Measurements from ENCODE around the gene UNC5A. TPM values are rescaled to one million over a fixed set of nuclear protein-coding genes. Genes with fewer than 3 reads are reported as not detected.

Gene UNC5A
- total RNA-seq, 1 donor from 2014 or later, result not detected

DNA sequence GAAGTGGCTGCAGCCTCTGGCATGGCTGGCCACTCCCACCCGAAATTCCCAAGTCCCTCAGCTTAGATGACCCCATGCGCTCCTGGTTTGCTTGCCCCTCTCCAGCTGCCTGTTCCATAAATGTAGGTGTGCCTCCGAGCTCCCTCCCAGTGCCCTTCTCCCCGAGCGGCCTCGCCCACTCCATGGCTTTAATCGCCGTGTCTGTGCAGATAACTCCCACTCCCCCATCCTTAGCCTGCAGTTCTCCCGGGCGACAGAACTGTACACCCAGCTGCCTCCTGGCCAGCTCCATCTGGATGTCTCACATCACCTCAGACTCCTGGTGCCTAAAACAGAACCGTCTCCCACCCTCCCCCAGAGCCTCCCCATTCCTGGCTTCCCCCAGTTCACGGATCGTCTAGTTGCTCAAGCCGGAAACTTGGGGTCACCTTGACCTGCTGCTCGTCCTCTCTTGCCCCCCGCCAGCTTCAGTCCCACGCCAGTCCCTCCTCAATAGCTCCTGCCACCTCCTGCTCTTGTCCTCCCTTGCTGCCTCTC, 64.7 kb downstream of the UNC5A start:
- ATAC-seq (ENCODE audit: low read depth) (no peak), DNase-seq (no peak)
- Mint-ChIP-seq H3K9me3 (no peaks in the 10 kb centered on the region), H3K27ac (no peak overlapping the region), H3K27me3 (peaks cover 26% of the 10 kb centered on the region), H3K4me1 (peaks cover 6% of the 10 kb centered on the region), H3K4me3 (no peak overlapping the region), H3K36me3 (ENCODE audit: low read depth) (no peaks in the 10 kb centered on the region)
- CTCF ChIA-PET, result no interaction called here
- intact Hi-C loops (cut with micrococcal nuclease), result no loop called here
- POLR2A ChIA-PET, result no interaction called here
- TF ChIP-seq, protein P1, sequence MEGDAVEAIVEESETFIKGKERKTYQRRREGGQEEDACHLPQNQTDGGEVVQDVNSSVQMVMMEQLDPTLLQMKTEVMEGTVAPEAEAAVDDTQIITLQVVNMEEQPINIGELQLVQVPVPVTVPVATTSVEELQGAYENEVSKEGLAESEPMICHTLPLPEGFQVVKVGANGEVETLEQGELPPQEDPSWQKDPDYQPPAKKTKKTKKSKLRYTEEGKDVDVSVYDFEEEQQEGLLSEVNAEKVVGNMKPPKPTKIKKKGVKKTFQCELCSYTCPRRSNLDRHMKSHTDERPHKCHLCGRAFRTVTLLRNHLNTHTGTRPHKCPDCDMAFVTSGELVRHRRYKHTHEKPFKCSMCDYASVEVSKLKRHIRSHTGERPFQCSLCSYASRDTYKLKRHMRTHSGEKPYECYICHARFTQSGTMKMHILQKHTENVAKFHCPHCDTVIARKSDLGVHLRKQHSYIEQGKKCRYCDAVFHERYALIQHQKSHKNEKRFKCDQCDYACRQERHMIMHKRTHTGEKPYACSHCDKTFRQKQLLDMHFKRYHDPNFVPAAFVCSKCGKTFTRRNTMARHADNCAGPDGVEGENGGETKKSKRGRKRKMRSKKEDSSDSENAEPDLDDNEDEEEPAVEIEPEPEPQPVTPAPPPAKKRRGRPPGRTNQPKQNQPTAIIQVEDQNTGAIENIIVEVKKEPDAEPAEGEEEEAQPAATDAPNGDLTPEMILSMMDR (IDR thresholded peaks at IDR 0.05), result no peak

DNA sequence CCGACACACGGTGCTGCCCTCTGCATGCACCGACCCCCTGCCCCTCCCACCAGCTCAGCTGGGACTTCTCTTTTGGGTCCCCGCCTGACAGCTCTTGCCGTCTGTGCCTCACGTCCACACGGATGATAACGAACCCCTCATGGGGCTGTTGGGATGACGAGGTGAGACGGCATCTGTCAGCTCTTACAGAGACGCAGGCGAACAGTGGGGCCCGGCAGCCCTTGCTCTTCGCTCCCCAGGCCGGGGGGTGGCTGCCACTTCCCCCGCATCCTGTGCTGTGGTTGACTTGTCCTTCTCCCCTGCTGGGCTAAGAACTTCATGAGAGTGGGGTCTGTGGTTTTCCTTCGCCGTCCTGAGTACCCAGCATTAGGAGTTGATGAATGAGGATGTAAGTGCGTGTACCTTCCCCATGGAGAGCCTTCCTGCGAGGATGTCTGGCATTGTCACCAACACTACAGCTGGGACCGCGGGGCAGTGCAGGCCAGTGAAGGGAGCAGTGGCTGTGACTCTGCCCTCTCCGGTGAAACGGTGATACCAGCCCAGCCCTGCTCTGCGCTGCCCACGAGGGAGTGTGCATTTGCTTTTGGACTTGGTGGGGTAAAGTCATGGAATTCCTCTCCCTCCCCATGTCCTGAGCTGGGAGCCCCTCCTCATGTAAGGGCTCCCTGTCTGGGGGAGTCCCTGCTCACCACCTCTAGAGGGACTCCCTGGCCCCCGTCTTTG, 65.6 kb downstream of the UNC5A start:
- CTCF ChIA-PET, result interaction anchor here (0.6 kb wide), 1 partner anchor 10 kb away, joined by 3 read pairs; no protein-coding TSS in a partner anchor
- POLR2A ChIA-PET, result no interaction called here

GRCh38 chr5:176876506-176877431, 66.4 kb downstream of the UNC5A start:
- Mint-ChIP-seq H3K36me3 (ENCODE audit: low read depth) (no peaks in the 10 kb centered on the region), H3K9me3 (no peaks in the 10 kb centered on the region), H3K4me3 (no peak overlapping the region), H3K4me1 (peaks cover 2% of the 10 kb centered on the region), H3K27me3 (peaks cover 26% of the 10 kb centered on the region), H3K27ac (no peak overlapping the region)
- POLR2A ChIA-PET, result no interaction called here
- intact Hi-C loops (cut with micrococcal nuclease), result no loop called here
- TF ChIP-seq, protein P1 (IDR thresholded peaks at IDR 0.05), result no peak
- CTCF ChIA-PET, result no interaction called here
- no peak for DNase-seq
- ATAC-seq (ENCODE audit: low read depth), result no peak

More for the DNA sequence above, 65.6 kb downstream of the UNC5A start:
- H3K4me3 Mint-ChIP-seq, result no peak overlapping the region
- H3K4me1 Mint-ChIP-seq, result peaks cover 2% of the 10 kb centered on the region
- TF ChIP-seq, protein P1 (IDR thresholded peaks at IDR 0.05), result no peak
- ATAC-seq (ENCODE audit: low read depth), result no peak
- no peaks in the 10 kb centered on the region for H3K9me3 Mint-ChIP-seq
- H3K36me3 Mint-ChIP-seq (ENCODE audit: low read depth), result no peaks in the 10 kb centered on the region
- DNase-seq, result no peak
- intact Hi-C loops (cut with micrococcal nuclease), result no loop called here
- H3K27ac Mint-ChIP-seq, result no peak overlapping the region
- peaks cover 26% of the 10 kb centered on the region for H3K27me3 Mint-ChIP-seq

- ChIA-PET POLR2A (no interaction called here), CTCF (no interaction called here)
- TF ChIP-seq, protein P1 (IDR thresholded peaks at IDR 0.05), result no peak
- H3K27ac Mint-ChIP-seq, result no peak overlapping the region
- no peaks in the 10 kb centered on the region for H3K9me3 Mint-ChIP-seq
- H3K4me3 Mint-ChIP-seq, result no peak overlapping the region
- H3K4me1 Mint-ChIP-seq, result peaks cover 2% of the 10 kb centered on the region
- H3K36me3 Mint-ChIP-seq (ENCODE audit: low read depth), result no peaks in the 10 kb centered on the region
- ATAC-seq (ENCODE audit: low read depth) (no peak), DNase-seq (no peak)
- peaks cover 26% of the 10 kb centered on the region for H3K27me3 Mint-ChIP-seq
- intact Hi-C loops (cut with micrococcal nuclease), result no loop called here
These were observed 67.5 kb downstream of the UNC5A start for GRCh38 chr5:176877793-176878331.

- no peak for DNase-seq
- Mint-ChIP-seq H3K27me3 (peaks cover 26% of the 10 kb centered on the region), H3K4me3 (no peak overlapping the region), H3K4me1 (no peaks in the 10 kb centered on the region), H3K36me3 (ENCODE audit: low read depth) (no peaks in the 10 kb centered on the region), H3K27ac (no peak overlapping the region), H3K9me3 (no peaks in the 10 kb centered on the region)
- POLR2A ChIA-PET, result no interaction called here
- ATAC-seq (ENCODE audit: low read depth), result no peak
- intact Hi-C loops (cut with micrococcal nuclease), result no loop called here
- CTCF ChIA-PET, result no interaction called here
- TF ChIP-seq, protein P1 (IDR thresholded peaks at IDR 0.05), result no peak
These were observed 68.1 kb downstream of the UNC5A start for GRCh38 chr5:176878463-176878862.

Data from activated B cell treated with CpG ODN at 0.5 μM for 24 hours (primary cell).